ENCODE measurements around the gene MAP7D2. TPM values are rescaled to one million over a fixed set of nuclear protein-coding genes. Genes with fewer than 3 reads are reported as not detected.
"Not testable (repeated sequence)": the region's sequence is repeated elsewhere in the genome, so short reads cannot be mapped to it uniquely, and the experiment has no call there.

MAP7D2 gene
- 0.15 TPM for total RNA-seq (2021; ENCODE audit: unreplicated experiment)
- 0.07 and 0.23 TPM in 2 replicates for polyA plus RNA-seq (2012)
- percentile 18 among the genes with signal in this experiment for Bru-seq, nascent RNA
- BruChase-seq, experiment 1, labeled RNA remaining after a 6-hour chase = percentile 48 among the genes with signal in this experiment
- percentile 35 among the genes with signal in this experiment for BruChase-seq, experiment 2, labeled RNA remaining after a 2-hour chase
- long read RNA-seq, partial matches to known transcripts = 0 of 1 reads
- long read RNA-seq, other reads (novel, unspliced or antisense) = 1 of 1 reads

DNA sequence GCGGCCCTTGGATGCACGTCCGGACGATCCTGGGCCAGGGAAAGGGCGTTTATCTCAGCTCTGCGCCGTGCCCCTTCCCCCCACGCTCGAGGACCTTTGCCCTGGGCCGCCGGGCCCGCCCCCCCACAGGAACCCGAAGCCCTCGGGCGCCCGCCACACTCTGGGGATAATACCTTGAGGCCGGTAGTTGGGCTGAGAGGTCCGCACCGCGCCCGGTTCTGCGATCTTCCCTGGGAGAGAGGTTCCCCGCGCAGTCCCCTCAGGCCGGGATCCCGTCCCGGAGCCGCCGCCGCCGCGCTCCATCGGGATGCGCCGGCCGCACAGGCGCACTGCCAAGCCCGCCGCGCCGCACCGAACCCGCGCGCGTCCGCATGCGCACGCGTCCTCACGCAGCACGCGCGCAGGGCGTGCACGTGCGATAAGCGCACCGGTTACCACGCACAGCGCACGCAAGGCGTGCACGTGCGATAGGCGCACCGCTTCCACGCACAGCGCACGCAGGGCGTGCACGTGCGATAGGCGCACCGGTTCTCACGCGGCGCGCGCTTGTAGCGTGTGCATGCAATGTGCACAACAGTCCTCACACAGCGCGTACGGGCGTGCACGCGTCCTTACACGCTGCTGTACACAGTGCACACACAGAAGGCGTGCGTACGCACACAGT lies at the start of gene MAP7D2:
Gene MAP7D2, minus strand, starts transcription at position 331 of the 664 bp plus-strand sequence. Its CDS starts 28 bp downstream, at position 303.
- ChIA-PET POLR2A (no interaction called here), RAD21 (ENCODE audit: low non-redundant PET in 1 of 2, low total read pairs in 2 of 2, uncharacterized antibody in 2 of 2, unreplicated experiment in 2 of 2) (no interaction called here), CTCF (no interaction called here)
- TF ChIP-seq ZNF274 (IDR thresholded peaks at IDR 0.05; ENCODE audit: low read depth, low read length) = no peak
- TF ChIP-seq, protein P1, sequence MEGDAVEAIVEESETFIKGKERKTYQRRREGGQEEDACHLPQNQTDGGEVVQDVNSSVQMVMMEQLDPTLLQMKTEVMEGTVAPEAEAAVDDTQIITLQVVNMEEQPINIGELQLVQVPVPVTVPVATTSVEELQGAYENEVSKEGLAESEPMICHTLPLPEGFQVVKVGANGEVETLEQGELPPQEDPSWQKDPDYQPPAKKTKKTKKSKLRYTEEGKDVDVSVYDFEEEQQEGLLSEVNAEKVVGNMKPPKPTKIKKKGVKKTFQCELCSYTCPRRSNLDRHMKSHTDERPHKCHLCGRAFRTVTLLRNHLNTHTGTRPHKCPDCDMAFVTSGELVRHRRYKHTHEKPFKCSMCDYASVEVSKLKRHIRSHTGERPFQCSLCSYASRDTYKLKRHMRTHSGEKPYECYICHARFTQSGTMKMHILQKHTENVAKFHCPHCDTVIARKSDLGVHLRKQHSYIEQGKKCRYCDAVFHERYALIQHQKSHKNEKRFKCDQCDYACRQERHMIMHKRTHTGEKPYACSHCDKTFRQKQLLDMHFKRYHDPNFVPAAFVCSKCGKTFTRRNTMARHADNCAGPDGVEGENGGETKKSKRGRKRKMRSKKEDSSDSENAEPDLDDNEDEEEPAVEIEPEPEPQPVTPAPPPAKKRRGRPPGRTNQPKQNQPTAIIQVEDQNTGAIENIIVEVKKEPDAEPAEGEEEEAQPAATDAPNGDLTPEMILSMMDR (IDR thresholded peaks at IDR 0.05 in 2 of 3, conservative IDR thresholded peaks at IDR 0.05 in 1 of 3; ENCODE audit: borderline replicate concordance in 1 of 3, insufficient read depth in 1 of 3, low read depth in 2 of 3, low read length in 2 of 3) = no peak
- TF ChIP-seq SIN3A (IDR thresholded peaks at IDR 0.05; ENCODE audit: low read depth) = no peak
- no peak for TF ChIP-seq CEBPB (IDR thresholded peaks at IDR 0.05; ENCODE audit: low read depth)
- no peak for TF ChIP-seq JUND (IDR thresholded peaks at IDR 0.05)
- TF ChIP-seq CBX3 (IDR thresholded peaks at IDR 0.05; ENCODE audit: low read depth) = no peak
- no peak for TF ChIP-seq SRF (IDR thresholded peaks at IDR 0.05; ENCODE audit: low read depth)
- TF ChIP-seq, protein P2, sequence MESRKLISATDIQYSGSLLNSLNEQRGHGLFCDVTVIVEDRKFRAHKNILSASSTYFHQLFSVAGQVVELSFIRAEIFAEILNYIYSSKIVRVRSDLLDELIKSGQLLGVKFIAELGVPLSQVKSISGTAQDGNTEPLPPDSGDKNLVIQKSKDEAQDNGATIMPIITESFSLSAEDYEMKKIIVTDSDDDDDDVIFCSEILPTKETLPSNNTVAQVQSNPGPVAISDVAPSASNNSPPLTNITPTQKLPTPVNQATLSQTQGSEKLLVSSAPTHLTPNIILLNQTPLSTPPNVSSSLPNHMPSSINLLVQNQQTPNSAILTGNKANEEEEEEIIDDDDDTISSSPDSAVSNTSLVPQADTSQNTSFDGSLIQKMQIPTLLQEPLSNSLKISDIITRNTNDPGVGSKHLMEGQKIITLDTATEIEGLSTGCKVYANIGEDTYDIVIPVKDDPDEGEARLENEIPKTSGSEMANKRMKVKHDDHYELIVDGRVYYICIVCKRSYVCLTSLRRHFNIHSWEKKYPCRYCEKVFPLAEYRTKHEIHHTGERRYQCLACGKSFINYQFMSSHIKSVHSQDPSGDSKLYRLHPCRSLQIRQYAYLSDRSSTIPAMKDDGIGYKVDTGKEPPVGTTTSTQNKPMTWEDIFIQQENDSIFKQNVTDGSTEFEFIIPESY (IDR thresholded peaks at IDR 0.05; ENCODE audit: extremely low read depth, insufficient replicate concordance, low read length) = no peak
- TF ChIP-seq SP1 (IDR thresholded peaks at IDR 0.05; ENCODE audit: low read depth) = no peak
- no peak for TF ChIP-seq YY1 (IDR thresholded peaks at IDR 0.05; ENCODE audit: extremely low read depth, insufficient replicate concordance, low read depth, low read length)
- TF ChIP-seq POLR2AphosphoS5 (IDR thresholded peaks at IDR 0.05; ENCODE audit: low read depth, low read length) = no peak
- ATAC-seq = no peak
- Histone ChIP-seq H3K79me2 (ENCODE audit: insufficient read depth, low read length) (no peaks in the 10 kb centered on the region), H3K9me2 (ENCODE audit: insufficient read depth) (no peaks in the 10 kb centered on the region), H3K4me2 (ENCODE audit: low read length) (no peak within 1 kb of the TSS), H3K9ac (ENCODE audit: low read length) (no peak within 1 kb of the TSS), H3K9me3 (ENCODE audit: control insufficient read depth in 1 of 2, insufficient read depth in 1 of 2, low read depth in 1 of 2, low read length in 2 of 2) (no peaks in the 10 kb centered on the region), H3K4me1 (ENCODE audit: control insufficient read depth in 1 of 2, insufficient read depth in 2 of 2, low read length in 2 of 2) (peaks cover 0 to 8% of the 10 kb centered on the region in 2 experiments; a peak in 3 of 4 replicates), H3K4me3 (replicated peaks in 1 of 2; ENCODE audit: low read depth in 1 of 2, low read length in 2 of 2) (no peak within 1 kb of the TSS), H3K27me3 (ENCODE audit: insufficient read depth, low read length) (no peaks in the 10 kb centered on the region), H4K20me1 (ENCODE audit: insufficient read depth) (no peaks in the 10 kb centered on the region), H3K27ac (ENCODE audit: low read depth, low read length) (no peak within 1 kb of the TSS), H2AFZ (ENCODE audit: low read depth, low read length, poor library complexity, severe bottlenecking) (no peak within 1 kb of the TSS), H3K36me3 (ENCODE audit: control insufficient read depth in 1 of 2, insufficient read depth in 2 of 2, low read length in 2 of 2) (no peaks in the 10 kb centered on the region)
- intact Hi-C loops (cut with micrococcal nuclease) = no loop called here
- no TSS peak for BruUV-seq (replicated peaks)
- no peak for DNase-seq (ENCODE audit: low read depth, low spot score)

DNA sequence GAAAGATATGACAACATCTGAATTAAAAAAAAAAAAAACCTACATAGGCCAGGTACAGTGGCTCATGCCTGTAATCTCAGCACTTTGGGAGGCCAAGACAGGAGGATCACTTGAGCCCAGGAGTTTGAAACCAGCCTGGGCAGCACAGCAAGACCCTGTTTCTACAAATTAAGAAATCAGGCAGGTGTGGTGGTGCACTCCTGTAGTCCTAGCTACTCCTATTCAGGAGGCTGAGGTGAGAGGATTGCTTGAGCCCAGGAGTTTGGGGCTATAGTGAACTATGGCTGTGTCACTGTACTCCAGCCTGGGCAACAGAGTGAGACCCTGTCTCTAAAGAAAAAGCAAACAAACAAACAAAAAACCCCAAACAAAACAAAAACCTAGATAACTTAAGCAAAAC lies 45.8 kb upstream of the MAP7D2 start:
- H2AFZ ChIP-seq (ENCODE audit: low read depth, low read length, poor library complexity, severe bottlenecking); H3K9me3 ChIP-seq (ENCODE audit: control insufficient read depth in 1 of 2, insufficient read depth in 1 of 2, low read depth in 1 of 2, low read length in 2 of 2); ATAC-seq; H4K20me1 ChIP-seq (ENCODE audit: insufficient read depth); CTCF ChIA-PET; POLR2A ChIA-PET; H3K9ac ChIP-seq (ENCODE audit: low read length); intact Hi-C loops (cut with micrococcal nuclease); RAD21 ChIA-PET (ENCODE audit: low non-redundant PET in 1 of 2, low total read pairs in 2 of 2, uncharacterized antibody in 2 of 2, unreplicated experiment in 2 of 2); H3K27me3 ChIP-seq (ENCODE audit: insufficient read depth, low read length); H3K27ac ChIP-seq (ENCODE audit: low read depth, low read length); H3K79me2 ChIP-seq (ENCODE audit: insufficient read depth, low read length); H3K36me3 ChIP-seq (ENCODE audit: control insufficient read depth in 1 of 2, insufficient read depth in 2 of 2, low read length in 2 of 2); H3K4me3 ChIP-seq (replicated peaks in 1 of 2; ENCODE audit: low read depth in 1 of 2, low read length in 2 of 2); H3K4me2 ChIP-seq (ENCODE audit: low read length); BruUV-seq (replicated peaks); H3K4me1 ChIP-seq (ENCODE audit: control insufficient read depth in 1 of 2, insufficient read depth in 2 of 2, low read length in 2 of 2); DNase-seq (ENCODE audit: low read depth, low spot score); H3K9me2 ChIP-seq (ENCODE audit: insufficient read depth): not testable (repeated sequence)

All from HCT116 (cell line).